Measurements from ENCODE around the gene NRG3. TPM values are rescaled to one million over a fixed set of nuclear protein-coding genes. Genes with fewer than 3 reads are reported as not detected.

Gene NRG3
- total and polyA plus RNA-seq, 9 donors, result 0.04 to 4.5 (median 0.15) TPM; not detected in 2

DNA sequence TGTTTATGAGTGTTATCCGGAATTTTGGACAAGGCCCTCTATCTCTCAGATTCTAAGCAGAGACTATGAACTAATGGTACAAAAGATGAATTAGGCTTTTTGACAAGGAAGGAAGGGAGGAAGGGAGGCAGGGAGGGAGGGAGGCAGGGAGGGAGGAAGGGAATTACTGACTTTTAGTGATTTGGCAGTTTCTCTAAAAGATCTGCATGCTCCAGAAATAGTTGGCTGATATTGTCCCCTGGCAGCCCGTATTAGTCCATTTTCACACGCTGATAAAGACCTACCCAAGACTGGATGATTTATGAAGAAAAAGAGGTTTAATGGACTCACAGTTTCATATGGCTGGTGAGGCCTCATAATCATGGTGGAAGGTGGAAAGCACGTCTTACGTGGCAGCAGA lies 1093.5 kb downstream of the NRG3 start:
- intact Hi-C loops (cut with DNase I), result no loop called here
- TF ChIP-seq, protein P1, sequence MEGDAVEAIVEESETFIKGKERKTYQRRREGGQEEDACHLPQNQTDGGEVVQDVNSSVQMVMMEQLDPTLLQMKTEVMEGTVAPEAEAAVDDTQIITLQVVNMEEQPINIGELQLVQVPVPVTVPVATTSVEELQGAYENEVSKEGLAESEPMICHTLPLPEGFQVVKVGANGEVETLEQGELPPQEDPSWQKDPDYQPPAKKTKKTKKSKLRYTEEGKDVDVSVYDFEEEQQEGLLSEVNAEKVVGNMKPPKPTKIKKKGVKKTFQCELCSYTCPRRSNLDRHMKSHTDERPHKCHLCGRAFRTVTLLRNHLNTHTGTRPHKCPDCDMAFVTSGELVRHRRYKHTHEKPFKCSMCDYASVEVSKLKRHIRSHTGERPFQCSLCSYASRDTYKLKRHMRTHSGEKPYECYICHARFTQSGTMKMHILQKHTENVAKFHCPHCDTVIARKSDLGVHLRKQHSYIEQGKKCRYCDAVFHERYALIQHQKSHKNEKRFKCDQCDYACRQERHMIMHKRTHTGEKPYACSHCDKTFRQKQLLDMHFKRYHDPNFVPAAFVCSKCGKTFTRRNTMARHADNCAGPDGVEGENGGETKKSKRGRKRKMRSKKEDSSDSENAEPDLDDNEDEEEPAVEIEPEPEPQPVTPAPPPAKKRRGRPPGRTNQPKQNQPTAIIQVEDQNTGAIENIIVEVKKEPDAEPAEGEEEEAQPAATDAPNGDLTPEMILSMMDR (IDR thresholded peaks at IDR 0.05), result no peak
- TF ChIP-seq POLR2A (IDR thresholded peaks at IDR 0.05), result no peak
- no peak for TF ChIP-seq EP300 (IDR thresholded peaks at IDR 0.05)
- Histone ChIP-seq H3K4me3 (no peak overlapping the region), H3K4me1 (ENCODE audit: insufficient read depth) (no peaks in the 10 kb centered on the region), H3K27ac (no peak overlapping the region), H3K27me3 (no peaks in the 10 kb centered on the region), H3K9me3 (no peaks in the 10 kb centered on the region), H3K36me3 (no peaks in the 10 kb centered on the region)
- DNase-seq, result no peak
- WGBS, 3 donors, result 43 to 64% (median 58%) methylated on average over 5 of the region's 5 CpGs

DNA sequence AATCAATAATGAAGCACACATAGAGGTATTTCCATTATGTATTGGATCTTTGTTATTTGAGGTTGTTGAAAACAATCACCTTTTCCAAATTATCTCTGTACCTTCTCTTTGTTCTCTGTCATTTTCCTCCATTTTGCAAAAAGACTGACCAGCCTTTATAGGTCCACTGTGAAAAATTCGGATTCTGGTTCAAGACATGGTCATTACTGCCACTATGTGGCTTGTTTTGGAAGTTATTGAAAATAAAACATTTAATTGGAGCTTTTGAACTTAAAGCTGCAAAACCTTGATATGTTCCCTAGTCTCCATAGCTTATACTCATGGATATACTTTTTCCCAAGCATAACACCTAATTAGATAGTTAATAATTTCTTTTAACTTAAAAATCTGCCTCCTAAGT lies 1094.4 kb downstream of the NRG3 start:
- DNase-seq, result no peak
- H3K27me3 ChIP-seq, result no peaks in the 10 kb centered on the region
- no peak overlapping the region for H3K4me3 ChIP-seq
- 41 to 47% (median 46%) methylated on average over 1 of the region's 1 CpG for WGBS, 3 donors
- no peaks in the 10 kb centered on the region for H3K4me1 ChIP-seq (ENCODE audit: insufficient read depth)
- H3K27ac ChIP-seq, result no peak overlapping the region
- H3K9me3 ChIP-seq, result no peaks in the 10 kb centered on the region
- intact Hi-C loops (cut with DNase I), result no loop called here
- H3K36me3 ChIP-seq, result no peaks in the 10 kb centered on the region
- TF ChIP-seq, protein P1 (IDR thresholded peaks at IDR 0.05), result peak in 1 of 3 donors; percentile 25
- TF ChIP-seq POLR2A (IDR thresholded peaks at IDR 0.05), result no peak
- TF ChIP-seq EP300 (IDR thresholded peaks at IDR 0.05), result no peak

DNA sequence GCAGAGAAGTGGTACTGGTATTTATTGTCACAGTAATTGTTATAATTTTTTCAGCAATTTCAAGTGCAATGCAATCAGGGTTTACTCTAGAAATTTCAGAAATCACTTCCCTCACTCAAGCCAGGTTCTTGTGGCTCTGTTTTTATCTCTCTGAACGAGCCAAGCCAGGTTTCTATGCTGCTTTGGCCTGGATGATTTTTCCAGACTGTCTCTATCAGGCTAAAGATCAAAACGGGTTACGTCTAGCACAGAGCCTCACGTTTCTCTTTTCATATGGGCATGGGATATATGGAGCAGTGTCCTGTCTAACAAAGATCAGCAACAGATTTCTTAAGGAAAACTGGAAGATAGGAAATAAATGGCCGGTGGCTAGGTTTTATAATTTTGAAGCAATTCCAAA lies 1105.3 kb downstream of the NRG3 start:
- intact Hi-C loops (cut with DNase I), result no loop called here
- H3K36me3 ChIP-seq, result no peaks in the 10 kb centered on the region
- no peaks in the 10 kb centered on the region for H3K9me3 ChIP-seq
- no peak for TF ChIP-seq POLR2A (IDR thresholded peaks at IDR 0.05)
- TF ChIP-seq, protein P1 (IDR thresholded peaks at IDR 0.05), result no peak
- TF ChIP-seq EP300 (IDR thresholded peaks at IDR 0.05), result no peak
- no peaks in the 10 kb centered on the region for H3K4me1 ChIP-seq (ENCODE audit: insufficient read depth)
- no peak overlapping the region for H3K4me3 ChIP-seq
- H3K27me3 ChIP-seq, result no peaks in the 10 kb centered on the region
- DNase-seq, result no peak
- WGBS, 3 donors, result 64 to 72% (median 65%) methylated on average over 5 of the region's 5 CpGs
- H3K27ac ChIP-seq, result no peak overlapping the region

DNA sequence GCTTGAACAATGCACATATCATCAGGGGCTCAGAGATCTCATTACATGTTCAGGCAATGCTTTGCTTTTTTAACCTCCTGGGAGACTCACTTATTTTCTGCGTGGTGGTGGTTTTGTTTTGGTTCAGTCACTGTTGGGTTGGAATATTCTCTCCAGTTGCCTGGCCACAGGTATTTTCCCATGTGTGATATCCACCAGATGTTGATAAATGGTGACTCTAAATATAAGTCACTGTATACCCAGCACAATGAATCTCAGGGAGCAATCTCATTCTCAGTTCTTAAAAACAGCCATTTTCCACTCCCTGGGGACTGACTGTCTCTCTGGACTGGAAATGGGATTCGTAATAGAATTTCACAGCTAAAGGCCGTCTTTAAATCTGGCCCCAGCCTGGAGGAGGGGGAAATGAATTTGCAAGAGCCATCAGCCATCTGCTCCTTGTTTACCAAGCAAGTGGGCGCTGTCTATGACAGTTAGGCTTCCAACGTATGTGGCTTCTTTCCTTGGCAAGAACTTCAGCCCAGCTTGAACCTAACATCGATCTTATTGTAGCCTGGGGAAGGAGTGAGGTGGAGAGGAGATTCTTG lies 1106.2 kb downstream of the NRG3 start:
- Histone ChIP-seq H3K9me3 (no peaks in the 10 kb centered on the region), H3K27me3 (no peaks in the 10 kb centered on the region), H3K36me3 (no peaks in the 10 kb centered on the region), H3K4me1 (ENCODE audit: insufficient read depth) (no peaks in the 10 kb centered on the region), H3K27ac (no peak overlapping the region), H3K4me3 (no peak overlapping the region)
- no peak for TF ChIP-seq POLR2A (IDR thresholded peaks at IDR 0.05)
- TF ChIP-seq EP300 (IDR thresholded peaks at IDR 0.05), result no peak
- TF ChIP-seq, protein P1 (IDR thresholded peaks at IDR 0.05), result no peak
- intact Hi-C loops (cut with DNase I), result no loop called here
- 80 to 85% (median 82%) methylated on average over 6 of the region's 6 CpGs for WGBS, 3 donors
- DNase-seq, result no peak

All from ovary (tissue), 9 donors.